GM12875 (cell line): Measurements from ENCODE around the gene MRTFB.

ENCODE experiments used
- H3K4me3 ChIP-seq: one replicate; pipeline ENCODE4 v1.5.1; 2011; ENCODE audit warnings: low read depth, low read length, control low read depth
- TF ChIP-seq, protein P1 (sequence below): IDR thresholded peaks from 2 replicates; pipeline ENCODE4 v1.5.1; 2011; ENCODE audit warnings: low read depth, mild to moderate bottlenecking, control low read depth, inconsistent platforms, low read length, moderate library complexity, borderline replicate concordance; ENCODE audit not compliant: insufficient read depth

Gene MRTFB

DNA sequence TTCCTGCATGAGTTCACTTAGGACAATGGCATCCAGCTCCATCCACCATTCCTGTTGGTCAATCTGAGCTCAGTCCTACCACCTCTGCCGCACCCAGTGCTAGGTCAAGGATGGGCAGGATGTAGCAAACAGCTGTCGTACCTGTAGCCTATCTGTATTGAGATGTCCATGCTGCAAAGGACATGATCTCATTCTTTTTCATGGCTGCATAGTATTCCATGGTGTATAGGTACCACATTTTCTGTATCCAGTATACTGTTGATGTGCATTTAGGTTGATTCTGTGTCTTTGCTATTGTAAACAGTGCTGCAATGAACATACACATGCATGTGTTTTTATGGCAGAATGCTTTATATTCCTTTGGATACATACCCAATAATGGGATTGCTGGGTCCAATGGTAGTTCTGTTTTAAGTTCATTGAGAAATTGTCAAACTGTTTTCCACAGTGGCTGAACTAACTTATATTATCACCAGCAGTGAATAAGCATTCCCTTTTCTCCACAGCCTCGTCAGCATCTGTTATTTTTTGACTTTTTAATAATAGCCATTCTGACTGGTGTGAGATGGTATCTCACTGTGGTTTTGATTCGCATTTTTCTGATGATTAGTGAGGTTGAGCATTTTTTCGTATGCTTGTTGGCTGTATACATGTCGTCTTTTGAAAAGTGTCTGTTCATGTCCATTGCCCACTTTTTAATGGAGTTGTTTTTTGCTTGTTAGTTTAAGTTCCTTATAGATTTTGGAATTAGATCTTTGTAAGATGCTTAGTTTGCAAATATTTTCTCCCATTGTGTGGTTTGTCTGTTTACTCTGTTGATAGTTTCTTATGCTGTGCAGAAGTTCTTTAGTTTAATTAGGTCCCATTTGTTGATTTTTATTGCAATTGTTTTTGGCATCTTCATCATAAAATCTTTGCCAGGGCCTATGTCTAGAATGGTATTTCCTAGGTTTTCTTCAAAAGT lies 7.2 kb upstream of the MRTFB start:
- TF ChIP-seq, protein P1, sequence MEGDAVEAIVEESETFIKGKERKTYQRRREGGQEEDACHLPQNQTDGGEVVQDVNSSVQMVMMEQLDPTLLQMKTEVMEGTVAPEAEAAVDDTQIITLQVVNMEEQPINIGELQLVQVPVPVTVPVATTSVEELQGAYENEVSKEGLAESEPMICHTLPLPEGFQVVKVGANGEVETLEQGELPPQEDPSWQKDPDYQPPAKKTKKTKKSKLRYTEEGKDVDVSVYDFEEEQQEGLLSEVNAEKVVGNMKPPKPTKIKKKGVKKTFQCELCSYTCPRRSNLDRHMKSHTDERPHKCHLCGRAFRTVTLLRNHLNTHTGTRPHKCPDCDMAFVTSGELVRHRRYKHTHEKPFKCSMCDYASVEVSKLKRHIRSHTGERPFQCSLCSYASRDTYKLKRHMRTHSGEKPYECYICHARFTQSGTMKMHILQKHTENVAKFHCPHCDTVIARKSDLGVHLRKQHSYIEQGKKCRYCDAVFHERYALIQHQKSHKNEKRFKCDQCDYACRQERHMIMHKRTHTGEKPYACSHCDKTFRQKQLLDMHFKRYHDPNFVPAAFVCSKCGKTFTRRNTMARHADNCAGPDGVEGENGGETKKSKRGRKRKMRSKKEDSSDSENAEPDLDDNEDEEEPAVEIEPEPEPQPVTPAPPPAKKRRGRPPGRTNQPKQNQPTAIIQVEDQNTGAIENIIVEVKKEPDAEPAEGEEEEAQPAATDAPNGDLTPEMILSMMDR: no peak
- no peak overlapping the region for H3K4me3 ChIP-seq

DNA sequence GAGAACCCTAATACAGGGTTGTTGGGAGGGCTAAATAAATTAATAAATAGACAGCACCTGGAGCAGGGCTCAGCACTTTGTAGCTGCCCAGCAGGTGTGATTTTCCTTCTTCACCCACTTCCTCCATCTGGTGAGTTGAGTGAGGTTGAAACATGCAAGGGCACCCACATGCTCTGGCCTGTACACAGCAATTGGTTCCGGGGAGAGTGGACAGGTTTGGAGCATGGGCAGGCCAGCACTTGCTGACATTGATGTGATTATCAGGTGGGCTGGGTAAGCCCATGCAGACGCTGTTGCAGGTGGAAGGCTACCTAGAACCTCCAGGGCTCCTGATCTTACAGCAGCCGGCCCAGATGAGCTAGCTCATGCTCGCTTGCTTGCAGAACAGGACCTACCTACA lies 1.3 kb upstream of the MRTFB start:
- H3K4me3 ChIP-seq: no peak overlapping the region
- TF ChIP-seq, protein P1: no peak

DNA sequence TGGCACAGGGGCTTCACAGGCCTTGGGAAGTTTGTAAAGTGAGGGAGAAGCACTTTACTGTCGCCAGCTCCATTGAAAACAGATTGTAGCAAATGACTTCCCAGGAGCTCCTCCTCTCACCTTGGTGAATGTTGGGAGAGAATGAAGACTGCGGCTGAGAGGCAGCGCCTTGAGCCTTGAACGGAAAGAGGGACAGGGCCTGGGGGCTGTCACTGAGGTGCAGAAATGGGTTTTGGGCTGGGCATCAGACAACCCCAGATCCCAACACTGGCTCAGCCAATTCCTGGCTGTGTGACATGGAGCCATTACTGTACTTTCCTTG lies 603 bp upstream of the MRTFB start:
- TF ChIP-seq, protein P1: no peak
- peak overlapping the region; percentile 82 for H3K4me3 ChIP-seq

DNA sequence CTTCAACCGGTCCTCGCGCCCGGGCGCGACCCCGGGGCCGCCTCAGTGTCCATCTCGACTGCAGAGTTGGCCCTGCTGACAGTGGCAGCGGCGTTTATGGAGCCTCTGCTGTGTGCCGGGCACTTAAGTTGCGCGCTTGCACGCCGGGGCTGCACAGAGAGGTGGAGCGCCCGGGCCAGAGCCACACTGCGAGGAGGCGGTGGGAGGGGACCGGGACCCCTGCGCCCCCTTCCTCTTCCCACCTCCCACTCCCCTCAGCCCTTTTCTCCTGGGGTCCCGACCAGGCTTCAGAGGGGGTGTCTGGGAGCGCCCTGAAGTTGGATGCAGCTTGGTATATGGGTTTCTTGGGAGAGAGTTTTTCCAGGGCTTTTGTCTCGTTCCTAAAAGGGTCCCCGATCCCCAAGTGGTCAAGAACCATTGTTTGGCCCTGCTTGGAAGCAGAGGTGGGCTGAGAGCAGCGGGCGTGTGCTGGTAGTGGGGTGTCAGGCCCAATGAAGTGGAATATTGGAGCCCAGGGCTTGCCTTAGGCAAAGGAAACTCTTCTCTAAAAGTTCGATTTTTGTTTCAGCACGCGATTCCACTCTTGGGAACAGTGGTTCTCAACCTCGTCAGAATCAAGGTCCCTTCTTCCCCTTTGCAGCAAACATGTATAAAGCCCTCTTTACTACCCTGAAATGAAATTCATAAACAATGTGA lies 605 bp downstream of the MRTFB start:
- TF ChIP-seq, protein P1: no peak
- peak overlapping the region; percentile 82 for H3K4me3 ChIP-seq

DNA sequence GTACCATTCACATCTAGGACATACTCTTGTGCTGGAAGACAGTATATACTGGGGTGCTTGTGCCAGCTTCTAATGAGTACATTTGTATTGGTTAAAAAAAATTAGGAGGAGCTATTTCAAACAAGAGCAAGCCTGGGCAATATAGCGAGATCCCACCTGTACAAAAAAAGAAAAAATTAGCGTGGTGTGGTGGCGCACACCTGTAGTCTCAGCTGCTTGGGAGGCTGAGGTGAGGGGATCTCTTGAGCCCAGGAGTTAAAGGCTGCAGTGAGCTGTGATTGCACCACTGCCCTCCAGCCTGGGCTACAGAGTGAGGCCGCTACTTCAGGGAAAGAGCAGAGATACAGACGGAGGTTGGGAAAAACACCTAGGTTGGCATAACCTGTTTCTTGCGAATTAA lies 1.2 kb downstream of the MRTFB start:
- no peak overlapping the region for H3K4me3 ChIP-seq
- TF ChIP-seq, protein P1: no peak

DNA sequence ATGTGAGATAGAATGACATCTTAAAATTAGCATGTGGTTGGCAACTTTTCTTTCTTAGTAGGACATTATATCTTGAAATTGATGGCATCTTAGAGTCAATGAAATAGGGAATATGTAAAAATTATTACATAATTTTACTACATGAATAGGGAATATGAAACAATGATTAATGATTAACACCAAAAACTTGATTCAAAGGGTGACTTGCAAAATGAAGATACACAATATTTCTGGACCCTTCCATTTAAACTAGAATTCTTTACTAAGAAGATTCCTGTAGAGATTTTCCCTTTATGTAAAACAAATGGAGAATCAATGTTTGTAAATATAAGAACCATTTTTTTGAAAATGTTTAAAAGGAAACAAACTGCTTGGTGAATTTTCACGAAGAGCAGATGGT lies 3.4 kb downstream of the MRTFB start:
- TF ChIP-seq, protein P1: no peak
- no peak overlapping the region for H3K4me3 ChIP-seq
